GM23338 (cell line): ENCODE data around the gene PARP6. TPM values are rescaled to one million over a fixed set of nuclear protein-coding genes. Genes with fewer than 3 reads are reported as not detected.

Experiments
- CTCF ChIP-seq, 2 experiments: fragments of 200-600 bp in 1 of 2; sonication (generic) in 1 of 2; conservative IDR thresholded peaks; 2 replicates each; pipeline versions ENCODE4 v1.5.1 to v1.6.1; 2016 to 2017; ENCODE audit warnings: antibody characterized with exemption in 2 of 2, low read depth in 2 of 2, mild to moderate bottlenecking in 2 of 2, moderate library complexity in 1 of 2
- ETS1 ChIP-seq: IDR thresholded peaks from 2 replicates; pipeline ENCODE4 v1.6.1; 2016; ENCODE audit warnings: antibody characterized with exemption
- EZH2 ChIP-seq: fragments of 200-600 bp; sonication (generic); IDR thresholded peaks from one replicate; pipeline ENCODE4 v1.8.0; 2017; ENCODE audit warnings: antibody characterized with exemption, mild to moderate bottlenecking, low read depth; ENCODE audit not compliant: unreplicated experiment
- EZH2phosphoT487 ChIP-seq: fragments of 200-600 bp; sonication (generic); IDR thresholded peaks from one replicate; pipeline ENCODE4 v1.8.1; 2018; ENCODE audit warnings: antibody characterized with exemption; ENCODE audit not compliant: unreplicated experiment
- POLR2AphosphoS5 ChIP-seq: IDR thresholded peaks from 2 replicates; pipeline ENCODE4 v1.6.1; 2016; ENCODE audit warnings: antibody characterized with exemption, low read depth
- STAT1 ChIP-seq: IDR thresholded peaks from one replicate; pipeline ENCODE4 v1.6.1; 2016; ENCODE audit warnings: antibody characterized with exemption; ENCODE audit not compliant: unreplicated experiment
- ZNF114 ChIP-seq: fragments of 250-450 bp; sonication (Bioruptor Pico); IDR thresholded peaks from 2 replicates; pipeline ENCODE4 v1.5.0; 2020; ENCODE audit warnings: mild to moderate bottlenecking, moderate library complexity
- polyA plus RNA-seq: library from polyadenylated mRNA; unstranded; fragments of >200 nt; fragmentation: Nextera tagmentation; extraction: Ambion mirVana; gene quantifications from 2 replicates; pipeline ENCODE4 v1.2.1, GENCODE V29; 2016
- total RNA-seq: library from RNA; depleted of rRNA; stranded (reverse); fragments of >200 nt; shearing (Covaris generic); gene quantifications from 2 replicates; pipeline ENCODE4 v1.2.3, GENCODE V29; 2014
- TF ChIP-seq, protein P1 (sequence below): fragments of 250-450 bp; sonication (Bioruptor Pico); IDR thresholded peaks from 2 replicates; pipeline ENCODE4 v1.5.0; 2020; ENCODE audit warnings: mild to moderate bottlenecking, moderate library complexity

PARP6 gene
- total and polyA plus RNA-seq, 2 experiments from 2014 or later: 27.6 to 28.1 TPM

DNA sequence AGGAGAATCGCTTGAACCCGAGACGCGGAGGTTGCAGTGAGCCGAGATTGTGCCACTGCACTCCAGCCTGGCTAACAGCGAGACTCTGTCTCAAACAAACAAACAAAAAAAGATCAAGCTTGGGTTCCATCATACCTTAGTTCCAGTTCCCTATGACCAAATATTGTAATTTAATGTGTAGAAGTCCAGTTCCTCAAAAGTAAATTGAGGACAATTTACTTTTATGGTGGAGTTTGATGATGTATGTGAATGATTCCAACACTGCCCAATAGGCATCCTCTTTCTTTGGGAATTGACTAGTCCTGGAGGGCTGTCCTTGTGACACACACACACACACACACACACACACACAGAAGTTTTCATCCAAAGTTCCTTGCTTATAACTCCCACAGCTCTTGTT, 38.6 kb downstream of the PARP6 start (continued):
- TF ChIP-seq, protein P1, sequence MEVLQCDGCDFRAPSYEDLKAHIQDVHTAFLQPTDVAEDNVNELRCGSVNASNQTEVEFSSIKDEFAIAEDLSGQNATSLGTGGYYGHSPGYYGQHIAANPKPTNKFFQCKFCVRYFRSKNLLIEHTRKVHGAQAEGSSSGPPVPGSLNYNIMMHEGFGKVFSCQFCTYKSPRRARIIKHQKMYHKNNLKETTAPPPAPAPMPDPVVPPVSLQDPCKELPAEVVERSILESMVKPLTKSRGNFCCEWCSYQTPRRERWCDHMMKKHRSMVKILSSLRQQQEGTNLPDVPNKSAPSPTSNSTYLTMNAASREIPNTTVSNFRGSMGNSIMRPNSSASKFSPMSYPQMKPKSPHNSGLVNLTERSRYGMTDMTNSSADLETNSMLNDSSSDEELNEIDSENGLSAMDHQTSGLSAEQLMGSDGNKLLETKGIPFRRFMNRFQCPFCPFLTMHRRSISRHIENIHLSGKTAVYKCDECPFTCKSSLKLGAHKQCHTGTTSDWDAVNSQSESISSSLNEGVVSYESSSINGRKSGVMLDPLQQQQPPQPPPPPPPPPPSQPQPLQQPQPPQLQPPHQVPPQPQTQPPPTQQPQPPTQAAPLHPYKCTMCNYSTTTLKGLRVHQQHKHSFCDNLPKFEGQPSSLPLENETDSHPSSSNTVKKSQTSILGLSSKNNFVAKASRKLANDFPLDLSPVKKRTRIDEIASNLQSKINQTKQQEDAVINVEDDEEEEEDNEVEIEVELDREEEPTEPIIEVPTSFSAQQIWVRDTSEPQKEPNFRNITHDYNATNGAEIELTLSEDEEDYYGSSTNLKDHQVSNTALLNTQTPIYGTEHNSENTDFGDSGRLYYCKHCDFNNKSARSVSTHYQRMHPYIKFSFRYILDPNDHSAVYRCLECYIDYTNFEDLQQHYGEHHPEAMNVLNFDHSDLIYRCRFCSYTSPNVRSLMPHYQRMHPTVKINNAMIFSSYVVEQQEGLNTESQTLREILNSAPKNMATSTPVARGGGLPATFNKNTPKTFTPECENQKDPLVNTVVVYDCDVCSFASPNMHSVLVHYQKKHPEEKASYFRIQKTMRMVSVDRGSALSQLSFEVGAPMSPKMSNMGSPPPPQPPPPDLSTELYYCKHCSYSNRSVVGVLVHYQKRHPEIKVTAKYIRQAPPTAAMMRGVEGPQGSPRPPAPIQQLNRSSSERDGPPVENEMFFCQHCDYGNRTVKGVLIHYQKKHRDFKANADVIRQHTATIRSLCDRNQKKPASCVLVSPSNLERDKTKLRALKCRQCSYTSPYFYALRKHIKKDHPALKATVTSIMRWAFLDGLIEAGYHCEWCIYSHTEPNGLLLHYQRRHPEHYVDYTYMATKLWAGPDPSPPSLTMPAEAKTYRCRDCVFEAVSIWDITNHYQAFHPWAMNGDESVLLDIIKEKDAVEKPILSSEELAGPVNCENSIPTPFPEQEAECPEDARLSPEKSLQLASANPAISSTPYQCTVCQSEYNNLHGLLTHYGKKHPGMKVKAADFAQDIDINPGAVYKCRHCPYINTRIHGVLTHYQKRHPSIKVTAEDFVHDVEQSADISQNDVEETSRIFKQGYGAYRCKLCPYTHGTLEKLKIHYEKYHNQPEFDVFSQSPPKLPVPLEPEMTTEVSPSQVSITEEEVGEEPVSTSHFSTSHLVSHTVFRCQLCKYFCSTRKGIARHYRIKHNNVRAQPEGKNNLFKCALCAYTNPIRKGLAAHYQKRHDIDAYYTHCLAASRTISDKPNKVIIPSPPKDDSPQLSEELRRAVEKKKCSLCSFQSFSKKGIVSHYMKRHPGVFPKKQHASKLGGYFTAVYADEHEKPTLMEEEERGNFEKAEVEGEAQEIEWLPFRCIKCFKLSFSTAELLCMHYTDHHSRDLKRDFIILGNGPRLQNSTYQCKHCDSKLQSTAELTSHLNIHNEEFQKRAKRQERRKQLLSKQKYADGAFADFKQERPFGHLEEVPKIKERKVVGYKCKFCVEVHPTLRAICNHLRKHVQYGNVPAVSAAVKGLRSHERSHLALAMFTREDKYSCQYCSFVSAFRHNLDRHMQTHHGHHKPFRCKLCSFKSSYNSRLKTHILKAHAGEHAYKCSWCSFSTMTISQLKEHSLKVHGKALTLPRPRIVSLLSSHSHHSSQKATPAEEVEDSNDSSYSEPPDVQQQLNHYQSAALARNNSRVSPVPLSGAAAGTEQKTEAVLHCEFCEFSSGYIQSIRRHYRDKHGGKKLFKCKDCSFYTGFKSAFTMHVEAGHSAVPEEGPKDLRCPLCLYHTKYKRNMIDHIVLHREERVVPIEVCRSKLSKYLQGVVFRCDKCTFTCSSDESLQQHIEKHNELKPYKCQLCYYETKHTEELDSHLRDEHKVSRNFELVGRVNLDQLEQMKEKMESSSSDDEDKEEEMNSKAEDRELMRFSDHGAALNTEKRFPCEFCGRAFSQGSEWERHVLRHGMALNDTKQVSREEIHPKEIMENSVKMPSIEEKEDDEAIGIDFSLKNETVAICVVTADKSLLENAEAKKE (CRISPR knock-in tag): no peak
- TF ChIP-seq ETS1 (no peak), EZH2phosphoT487 (no peak), EZH2 (no peak), ZNF114 (CRISPR knock-in tag) (no peak), CTCF (conservative IDR thresholded peaks at IDR 0.05; ENCODE audit: low read depth in 2 of 2) (no peak), STAT1 (no peak), POLR2AphosphoS5 (no peak)
